Transverse colon (tissue), 4 donors: ENCODE data around the gene C4orf46. TPM values are rescaled to one million over a fixed set of nuclear protein-coding genes. Genes with fewer than 3 reads are reported as not detected.

Experiments
- DNase-seq: peaks from one replicate; pipeline ENCODE4 v3.0.0-alpha.2; 2019
- H3K27ac ChIP-seq, 4 donors: fragments of 200-600 bp; sonication (generic); 2 replicates each; pipeline ENCODE4 v1.5.1; 2016 to 2018; ENCODE audit warnings: inconsistent platforms in 4 of 4
- H3K27me3 ChIP-seq: fragments of 200-600 bp; sonication (generic); 2 replicates; pipeline ENCODE4 v1.5.1; 2017; ENCODE audit warnings: inconsistent platforms
- H3K36me3 ChIP-seq, 4 donors: fragments of 200-600 bp; sonication (generic); 2 replicates each; pipeline ENCODE4 v1.5.1; 2017 to 2019; ENCODE audit warnings: inconsistent platforms in 4 of 4
- H3K4me1 ChIP-seq, 4 donors: fragments of 200-600 bp; sonication (generic); 2 replicates each; pipeline ENCODE4 v1.5.1; 2017 to 2020; ENCODE audit warnings: inconsistent platforms in 4 of 4
- H3K4me3 ChIP-seq, 4 donors: fragments of 200-600 bp; sonication (generic); 1 replicate in 1 of 4; 2 replicates in 3 of 4; pipeline versions ENCODE4 v1.5.1 to v1.6.1; 2017 to 2019; ENCODE audit warnings: inconsistent platforms in 4 of 4
- H3K9me3 ChIP-seq, 2 donors: fragments of 200-600 bp; sonication (generic); 2 replicates each; pipeline ENCODE4 v1.5.1; 2017 to 2019; ENCODE audit warnings: inconsistent platforms in 2 of 2
- CTCF ChIP-seq, 5 experiments: fragments of 200-600 bp in 3 of 5; fragments of 450-650 bp in 2 of 5; sonication (generic) in 3 of 5; IDR thresholded peaks; 1 replicate in 2 of 5; 2 replicates in 3 of 5; pipeline ENCODE4 v1.5.1; 2016 to 2017; ENCODE audit warnings: antibody characterized with exemption in 5 of 5, inconsistent platforms in 3 of 5, mild to moderate bottlenecking in 2 of 5, moderate library complexity in 1 of 5
- EP300 ChIP-seq: sonication (generic); formaldehyde crosslinking; IDR thresholded peaks from one replicate; pipeline ENCODE4 v1.6.1; 2017; ENCODE audit warnings: antibody characterized with exemption, low read depth
- POLR2A ChIP-seq: fragments of 450-650 bp; IDR thresholded peaks from one replicate; pipeline ENCODE4 v1.6.1; 2016; ENCODE audit warnings: antibody characterized with exemption, mild to moderate bottlenecking, moderate library complexity
- POLR2AphosphoS5 ChIP-seq, 3 donors: sonication (generic); formaldehyde crosslinking; IDR thresholded peaks; one replicate each; pipeline ENCODE4 v1.6.1; 2016; ENCODE audit warnings: antibody characterized with exemption in 3 of 3
- WGBS, 2 donors: methylation state at CpG; one replicate each; pipeline ENCODE4 v1.1.5; 2018; ENCODE audit warnings: low coverage in 1 of 2; 5-methylcytosine and 5-hydroxymethylcytosine counted together
- in situ Hi-C, 4 donors: fragments of 200-750 bp; cut with MboI; loops; one replicate each; pipeline versions ENCODE4 v1.15.0 to v1.15.1; 2017; ENCODE audit warnings: low sequenced_read_pairs in 3 of 4, low pct_ligation_motif_present in 1 of 4, low pct_unique_long_range_greater_than_20kb in 1 of 4
- intact Hi-C: fragments of 100-400 bp; cut with DNase I; formaldehyde crosslinking; loops from one replicate; pipeline ENCODE4 v1.15.1; 2023; ENCODE audit warnings: low total_unique reads
- total RNA-seq, 4 donors: library from RNA; depleted of rRNA; stranded (reverse); fragments of >200 nt; gene quantifications; one replicate each; pipeline ENCODE4 v1.1.0, GENCODE V29; 2016

The C4orf46 gene
- total RNA-seq, 4 donors from 2014 or later: 0.40 to 6.0 (median 2.7) TPM

GRCh38 chr4:158652920-158653319 lies 18.8 kb downstream of the C4orf46 start:
- intact Hi-C loops (no loop called here), in situ Hi-C loops (no loop called here)
- WGBS, 2 donors: 8 to 15% methylated on average over 2 of the region's 2 CpGs
- no peaks in the 10 kb centered on the region for H3K36me3 ChIP-seq
- H3K4me3 ChIP-seq: no peak overlapping the region
- no peak for TF ChIP-seq POLR2AphosphoS5 (IDR thresholded peaks at IDR 0.05)
- no peak for TF ChIP-seq POLR2A
- TF ChIP-seq EP300: no peak
- no peak for TF ChIP-seq CTCF (IDR thresholded peaks at IDR 0.05)
- DNase-seq: no peak
- no peaks in the 10 kb centered on the region for H3K4me1 ChIP-seq
- no peak overlapping the region for H3K27ac ChIP-seq
- H3K27me3 ChIP-seq: no peaks in the 10 kb centered on the region
- H3K9me3 ChIP-seq: no peaks in the 10 kb centered on the region

DNA sequence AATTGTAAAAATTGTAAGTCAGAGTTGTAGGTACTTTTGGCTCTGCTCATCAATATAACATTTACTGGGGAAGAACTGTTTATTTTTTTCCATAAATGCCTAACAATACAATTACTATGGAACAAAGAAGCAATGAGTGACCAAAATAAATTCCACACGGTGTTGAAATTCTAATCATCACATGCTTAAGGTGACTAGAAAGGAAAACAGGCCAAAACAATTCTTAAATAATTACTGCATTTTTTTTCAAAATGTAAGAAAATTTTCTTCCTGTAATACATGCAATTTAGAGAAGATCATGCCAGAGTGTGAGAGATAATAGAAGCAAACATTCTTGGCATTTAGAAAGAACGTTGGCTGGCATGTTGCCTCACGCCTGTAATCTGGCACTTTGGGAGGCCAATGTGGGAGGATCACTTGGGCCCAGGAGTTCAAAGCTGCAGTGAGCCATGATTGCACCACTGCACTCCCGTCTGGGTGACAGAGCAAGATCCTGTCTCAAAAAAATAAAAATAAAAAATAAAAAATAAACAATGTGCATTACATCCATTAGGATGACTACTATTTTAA lies 22.5 kb downstream of the C4orf46 start:
- Histone ChIP-seq H3K27ac (no peak overlapping the region), H3K4me1 (no peaks in the 10 kb centered on the region), H3K27me3 (no peaks in the 10 kb centered on the region), H3K36me3 (no peaks in the 10 kb centered on the region), H3K4me3 (no peak overlapping the region), H3K9me3 (no peaks in the 10 kb centered on the region)
- DNase-seq: no peak
- no peak for TF ChIP-seq EP300
- no peak for TF ChIP-seq POLR2A
- TF ChIP-seq POLR2AphosphoS5 (IDR thresholded peaks at IDR 0.05): no peak
- TF ChIP-seq CTCF (IDR thresholded peaks at IDR 0.05): no peak
- in situ Hi-C loops: loop anchor here in 1 of 4 donors (25.0 kb wide), 1 partner anchor 637 kb away; no protein-coding TSS in a partner anchor
- intact Hi-C loops: no loop called here
- 50 to 73% methylated on average over 4 of the region's 4 CpGs for WGBS, 2 donors

DNA sequence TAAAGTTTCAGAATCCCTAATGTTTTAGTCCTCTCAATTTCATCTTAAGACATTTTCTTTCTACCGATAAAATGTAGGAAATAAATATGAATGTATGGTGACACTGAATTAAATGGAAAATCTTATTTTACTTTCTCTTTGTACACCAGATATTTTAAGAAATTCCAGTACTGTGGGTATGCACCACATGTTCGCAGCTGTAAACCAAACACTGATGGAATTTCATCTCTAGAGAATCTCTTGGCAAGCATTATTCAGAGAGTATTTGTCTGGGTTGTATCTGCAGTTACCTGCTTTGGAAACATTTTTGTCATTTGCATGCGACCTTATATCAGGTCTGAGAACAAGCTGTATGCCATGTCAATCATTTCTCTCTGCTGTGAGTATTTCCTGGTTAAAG lies 26.9 kb downstream of the C4orf46 start:
- 69% methylated on average over 3 of the region's 3 CpGs for WGBS, 2 donors

GRCh38 chr4:158644356-158644755 lies 27.3 kb downstream of the C4orf46 start:
- intact Hi-C loops (no loop called here), in situ Hi-C loops (loop anchor here in 1 of 4 donors (25.0 kb wide), 1 partner anchor 632 kb away; no protein-coding TSS in a partner anchor)
- no peak overlapping the region for H3K4me3 ChIP-seq
- H3K9me3 ChIP-seq: no peaks in the 10 kb centered on the region
- DNase-seq: no peak
- WGBS, 2 donors: 77 to 90% methylated on average over 5 of the region's 5 CpGs
- H3K4me1 ChIP-seq: no peaks in the 10 kb centered on the region
- no peaks in the 10 kb centered on the region for H3K27me3 ChIP-seq
- TF ChIP-seq POLR2A: no peak
- no peaks in the 10 kb centered on the region for H3K36me3 ChIP-seq
- no peak overlapping the region for H3K27ac ChIP-seq

More for the DNA sequence above, 26.9 kb downstream of the C4orf46 start:
- no peak for DNase-seq
- no peak for TF ChIP-seq POLR2A
- TF ChIP-seq CTCF (IDR thresholded peaks at IDR 0.05): no peak
- TF ChIP-seq POLR2AphosphoS5 (IDR thresholded peaks at IDR 0.05): no peak
- no peak for TF ChIP-seq EP300
- Histone ChIP-seq H3K27ac (no peak overlapping the region), H3K4me3 (no peak overlapping the region), H3K9me3 (no peaks in the 10 kb centered on the region), H3K36me3 (no peaks in the 10 kb centered on the region), H3K4me1 (no peaks in the 10 kb centered on the region), H3K27me3 (no peaks in the 10 kb centered on the region)
- in situ Hi-C loops: loop anchor here in 1 of 4 donors (25.0 kb wide), 1 partner anchor 632 kb away; no protein-coding TSS in a partner anchor
- intact Hi-C loops: no loop called here

DNA sequence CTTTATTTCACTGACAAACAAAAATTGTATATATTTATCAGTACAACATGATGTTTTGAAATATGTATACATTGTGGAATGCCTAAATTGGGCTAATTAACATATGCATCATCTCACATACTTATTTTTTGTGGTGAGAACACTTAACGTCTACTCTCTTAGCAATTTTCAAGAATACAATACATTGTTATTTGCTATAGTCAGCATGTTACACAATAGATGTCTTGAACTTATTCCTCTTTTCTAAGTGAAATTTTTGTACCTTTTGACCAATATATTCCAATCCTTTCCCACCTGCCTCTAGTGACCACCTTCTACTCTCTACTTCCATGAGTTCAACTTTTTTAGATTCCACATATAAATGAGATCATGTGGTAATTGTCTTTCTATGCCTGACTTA lies 35.1 kb downstream of the C4orf46 start:
- in situ Hi-C loops: loop anchor here in 1 of 4 donors (25.0 kb wide), 1 partner anchor 624 kb away; no protein-coding TSS in a partner anchor
- H3K9me3 ChIP-seq: no peaks in the 10 kb centered on the region

More for the DNA sequence above, 35.1 kb downstream of the C4orf46 start:
- intact Hi-C loops: no loop called here
- WGBS, 2 donors: 77 to 78% methylated on average over 1 of the region's 1 CpG
- H3K27ac ChIP-seq: no peak overlapping the region
- DNase-seq: no peak
- TF ChIP-seq POLR2A (no peak), POLR2AphosphoS5 (IDR thresholded peaks at IDR 0.05) (no peak), CTCF (IDR thresholded peaks at IDR 0.05) (no peak), EP300 (no peak)
- no peaks in the 10 kb centered on the region for H3K4me1 ChIP-seq
- no peak overlapping the region for H3K4me3 ChIP-seq
- no peaks in the 10 kb centered on the region for H3K36me3 ChIP-seq
- H3K27me3 ChIP-seq: no peaks in the 10 kb centered on the region
